T-helper 1 cell treated with Interleukin-12 subunit alpha and Interleukin-12 subunit beta and Interleukin-4 antibody, amounts not matched to agents 30 μg/mL and 1 μg/mL, for 36 hours (primary cell): ENCODE results near the gene PAQR7.

Experiments
- H3K27ac Mint-ChIP-seq: one replicate; pipeline ENCODE4 v1.8.0; 2021; ENCODE audit warnings: mild to moderate bottlenecking, mixed read lengths
- H3K27me3 Mint-ChIP-seq: one replicate; pipeline ENCODE4 v1.8.0; 2021; ENCODE audit warnings: low read depth, mixed read lengths
- H3K36me3 Mint-ChIP-seq: one replicate; pipeline ENCODE4 v1.8.0; 2021; ENCODE audit warnings: low read depth, mixed read lengths
- H3K4me1 Mint-ChIP-seq: one replicate; pipeline ENCODE4 v1.8.0; 2021; ENCODE audit warnings: low read depth, mixed read lengths
- H3K4me3 Mint-ChIP-seq: one replicate; pipeline ENCODE4 v1.8.0; 2021; ENCODE audit warnings: mild to moderate bottlenecking, moderate library complexity, mixed read lengths
- H3K9me3 Mint-ChIP-seq: one replicate; pipeline ENCODE4 v1.8.0; 2021; ENCODE audit warnings: mixed read lengths

The PAQR7 gene, protein sequence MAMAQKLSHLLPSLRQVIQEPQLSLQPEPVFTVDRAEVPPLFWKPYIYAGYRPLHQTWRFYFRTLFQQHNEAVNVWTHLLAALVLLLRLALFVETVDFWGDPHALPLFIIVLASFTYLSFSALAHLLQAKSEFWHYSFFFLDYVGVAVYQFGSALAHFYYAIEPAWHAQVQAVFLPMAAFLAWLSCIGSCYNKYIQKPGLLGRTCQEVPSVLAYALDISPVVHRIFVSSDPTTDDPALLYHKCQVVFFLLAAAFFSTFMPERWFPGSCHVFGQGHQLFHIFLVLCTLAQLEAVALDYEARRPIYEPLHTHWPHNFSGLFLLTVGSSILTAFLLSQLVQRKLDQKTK

DNA sequence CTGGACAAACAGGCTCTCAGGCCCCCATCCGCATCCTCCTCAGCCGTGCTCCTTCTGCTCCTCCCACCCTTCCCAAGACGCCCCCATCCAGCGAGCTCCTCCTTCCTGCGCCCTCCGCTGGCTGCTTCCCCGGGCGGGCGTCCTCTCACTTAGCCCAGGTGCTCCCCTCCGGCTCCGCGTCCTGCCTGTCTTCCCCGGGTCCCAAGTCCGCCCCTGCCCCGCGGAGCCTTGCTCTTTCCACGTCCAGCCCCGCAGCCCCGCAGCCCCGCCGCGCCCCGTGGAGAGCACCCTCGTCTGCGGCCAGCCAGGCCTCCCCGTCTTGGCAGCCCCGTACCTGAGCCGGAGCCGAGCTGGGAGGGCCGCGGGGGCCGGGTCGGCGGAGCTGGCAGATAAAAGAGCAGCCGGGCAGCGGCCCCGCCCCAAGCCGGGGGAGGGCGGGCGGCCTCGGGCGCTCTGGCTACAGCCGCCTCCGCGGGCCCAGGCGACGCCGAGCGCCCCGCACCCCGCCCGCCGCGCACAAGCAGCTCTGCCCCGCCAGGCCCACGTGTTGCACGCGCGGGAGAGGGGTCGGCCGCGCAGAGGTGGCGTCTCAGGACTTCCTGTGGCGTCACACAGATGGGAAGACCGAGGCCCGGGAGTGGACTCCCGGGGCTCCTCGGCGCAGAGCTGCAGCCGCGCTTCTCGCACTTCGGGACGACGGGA lies at the start of gene PAQR7:
Gene PAQR7 (minus strand): TSS at position 555 of the 702 bp plus-strand sequence. CDS start 11,869 bp downstream, outside the sequence.
- peak within 1 kb of the TSS; percentile 74 for H3K4me3 Mint-ChIP-seq
- peaks cover 18% of the 10 kb centered on the region for H3K27me3 Mint-ChIP-seq
- H3K27ac Mint-ChIP-seq, result no peak within 1 kb of the TSS
- no peaks in the 10 kb centered on the region for H3K9me3 Mint-ChIP-seq
- H3K36me3 Mint-ChIP-seq, result peaks cover 1% of the 10 kb centered on the region
- peaks cover 6% of the 10 kb centered on the region for H3K4me1 Mint-ChIP-seq

DNA sequence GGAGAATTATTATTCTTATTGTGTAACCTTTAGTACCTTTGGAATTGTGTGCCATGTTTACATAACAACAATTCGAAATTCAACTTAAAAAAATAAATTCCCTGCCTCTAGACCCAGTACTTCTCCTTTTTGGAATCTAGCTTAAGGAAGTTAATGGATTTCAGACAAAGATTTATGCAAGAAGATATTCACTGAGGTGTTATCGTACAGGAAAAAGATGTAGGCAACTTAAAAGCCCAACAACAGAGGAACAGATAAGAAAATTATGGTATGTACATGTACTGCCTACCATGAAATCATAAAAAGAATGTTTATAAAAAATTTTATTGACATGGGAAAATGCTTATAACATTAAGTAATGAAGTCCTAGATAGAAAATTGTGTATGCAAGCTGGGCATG lies 48.9 kb upstream of the PAQR7 start:
- H3K27ac Mint-ChIP-seq, result no peak overlapping the region
- no peaks in the 10 kb centered on the region for H3K36me3 Mint-ChIP-seq
- no peaks in the 10 kb centered on the region for H3K9me3 Mint-ChIP-seq
- H3K4me1 Mint-ChIP-seq, result peaks cover 11% of the 10 kb centered on the region
- H3K4me3 Mint-ChIP-seq, result no peak overlapping the region
- peaks cover 50% of the 10 kb centered on the region for H3K27me3 Mint-ChIP-seq

GRCh38 chr1:25922971-25923552 lies 47.6 kb upstream of the PAQR7 start:
- Mint-ChIP-seq H3K27ac (no peak overlapping the region), H3K4me3 (peak overlapping the region; percentile 53), H3K27me3 (peaks cover 50% of the 10 kb centered on the region), H3K4me1 (peaks cover 13% of the 10 kb centered on the region), H3K9me3 (no peaks in the 10 kb centered on the region), H3K36me3 (no peaks in the 10 kb centered on the region)

- Mint-ChIP-seq H3K27ac (no peak overlapping the region), H3K9me3 (no peaks in the 10 kb centered on the region), H3K27me3 (peaks cover 50% of the 10 kb centered on the region), H3K36me3 (peaks cover 3% of the 10 kb centered on the region), H3K4me1 (peaks cover 17% of the 10 kb centered on the region), H3K4me3 (peak overlapping the region; percentile 77)
Measured at GRCh38 chr1:25922056-25922970, 46.8 kb upstream of the PAQR7 start.

GRCh38 chr1:25918615-25919014 lies 43.1 kb upstream of the PAQR7 start:
- Mint-ChIP-seq H3K4me1 (peaks cover 19% of the 10 kb centered on the region), H3K36me3 (peaks cover 3% of the 10 kb centered on the region), H3K4me3 (no peak overlapping the region), H3K27me3 (peaks cover 19% of the 10 kb centered on the region), H3K9me3 (no peaks in the 10 kb centered on the region), H3K27ac (no peak overlapping the region)

GRCh38 chr1:25917996-25918395 lies 42.5 kb upstream of the PAQR7 start:
- Mint-ChIP-seq H3K4me3 (no peak overlapping the region), H3K27ac (peak overlapping the region; percentile 53), H3K9me3 (no peaks in the 10 kb centered on the region), H3K27me3 (peaks cover 13% of the 10 kb centered on the region), H3K4me1 (peaks cover 15% of the 10 kb centered on the region), H3K36me3 (peaks cover 3% of the 10 kb centered on the region)

DNA sequence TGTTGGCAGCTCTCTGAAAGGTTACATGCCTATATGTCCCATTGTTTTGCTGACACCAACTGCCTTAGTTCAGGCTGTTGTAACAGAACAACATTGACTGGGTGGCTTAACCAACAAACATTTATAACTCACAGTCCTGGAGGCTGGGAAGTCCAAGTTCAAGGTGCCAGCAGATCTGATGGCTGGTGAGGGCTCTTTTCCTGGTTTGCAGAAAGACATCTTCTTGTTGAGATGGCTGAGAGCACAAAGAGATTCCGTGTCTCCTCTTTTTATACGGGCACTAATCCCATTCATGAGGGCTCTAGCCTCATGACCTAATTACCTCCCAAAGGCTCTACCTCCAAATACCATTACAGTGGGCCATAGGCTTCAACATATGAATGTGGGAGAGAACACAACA lies 41.0 kb upstream of the PAQR7 start:
- Mint-ChIP-seq H3K4me3 (no peak overlapping the region), H3K36me3 (peaks cover 3% of the 10 kb centered on the region), H3K9me3 (no peaks in the 10 kb centered on the region), H3K4me1 (peaks cover 8% of the 10 kb centered on the region), H3K27me3 (peaks cover 4% of the 10 kb centered on the region), H3K27ac (no peak overlapping the region)

GRCh38 chr1:25914074-25914995 lies 38.8 kb upstream of the PAQR7 start:
- no peaks in the 10 kb centered on the region for H3K9me3 Mint-ChIP-seq
- H3K36me3 Mint-ChIP-seq, result peaks cover 3% of the 10 kb centered on the region
- no peak overlapping the region for H3K4me3 Mint-ChIP-seq
- H3K27me3 Mint-ChIP-seq, result peaks cover 7% of the 10 kb centered on the region
- no peak overlapping the region for H3K27ac Mint-ChIP-seq
- peaks cover 8% of the 10 kb centered on the region for H3K4me1 Mint-ChIP-seq

GRCh38 chr1:25913206-25913605 lies 37.7 kb upstream of the PAQR7 start:
- no peak overlapping the region for H3K27ac Mint-ChIP-seq
- H3K4me3 Mint-ChIP-seq, result no peak overlapping the region
- peaks cover 3% of the 10 kb centered on the region for H3K36me3 Mint-ChIP-seq
- H3K27me3 Mint-ChIP-seq, result peaks cover 15% of the 10 kb centered on the region
- H3K9me3 Mint-ChIP-seq, result no peaks in the 10 kb centered on the region
- peaks cover 8% of the 10 kb centered on the region for H3K4me1 Mint-ChIP-seq

DNA sequence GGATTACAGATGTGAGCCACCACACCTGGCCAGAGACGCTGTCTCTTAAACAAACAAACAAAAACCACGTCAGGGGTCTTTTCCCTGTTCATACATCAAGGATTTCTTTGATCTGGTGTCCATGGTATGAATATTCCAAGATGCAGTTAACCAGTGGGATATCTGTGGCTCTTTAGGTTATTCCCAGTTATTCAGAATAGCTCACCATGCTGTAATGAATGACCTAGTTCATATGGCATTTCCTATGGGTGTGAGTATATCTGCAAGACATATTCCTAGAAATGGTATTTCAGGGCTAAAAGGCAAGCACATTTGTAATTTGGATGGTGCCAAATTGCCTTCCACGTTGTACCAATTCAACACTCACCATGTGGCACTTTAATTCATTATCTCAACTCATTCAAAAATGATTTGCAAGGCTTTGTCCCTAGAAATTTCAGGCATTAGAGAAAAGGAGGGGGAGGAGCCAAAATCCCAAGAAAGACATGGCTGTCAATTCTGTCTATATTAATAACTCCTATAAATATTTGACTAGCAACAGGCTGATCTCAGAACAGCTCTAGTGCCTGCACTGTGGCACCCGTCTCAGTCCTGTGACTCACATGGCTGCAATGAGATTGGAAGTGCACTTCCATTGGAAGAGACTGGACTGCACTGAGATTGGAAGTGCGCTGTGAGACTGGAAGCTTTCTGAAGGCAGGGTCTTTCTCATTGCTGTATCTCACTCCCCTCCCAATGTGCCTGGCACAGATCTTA lies 36.7 kb upstream of the PAQR7 start:
- H3K4me1 Mint-ChIP-seq, result peaks cover 5% of the 10 kb centered on the region
- no peak overlapping the region for H3K27ac Mint-ChIP-seq
- no peaks in the 10 kb centered on the region for H3K9me3 Mint-ChIP-seq
- peaks cover 25% of the 10 kb centered on the region for H3K27me3 Mint-ChIP-seq
- no peaks in the 10 kb centered on the region for H3K36me3 Mint-ChIP-seq
- H3K4me3 Mint-ChIP-seq, result no peak overlapping the region

DNA sequence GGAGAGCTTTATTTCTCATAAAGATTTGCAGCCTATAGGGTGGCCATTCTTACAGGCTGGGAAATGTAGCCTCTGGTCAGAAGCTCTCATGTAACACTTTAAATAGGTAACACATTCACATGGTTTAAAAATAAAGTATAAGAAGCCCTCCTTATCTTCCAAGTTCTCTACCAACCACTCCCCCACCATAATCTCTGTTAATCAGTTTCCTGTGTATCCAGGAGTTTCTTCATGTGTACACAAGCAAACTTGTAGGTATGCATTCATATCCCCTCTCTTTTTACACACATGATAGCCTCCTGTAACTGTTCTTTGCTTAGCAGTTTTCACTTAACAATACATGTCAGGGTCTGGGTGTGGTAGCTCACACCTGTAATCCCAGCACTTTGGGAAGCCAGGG lies 35.7 kb upstream of the PAQR7 start:
- Mint-ChIP-seq H3K36me3 (no peaks in the 10 kb centered on the region), H3K4me1 (peaks cover 7% of the 10 kb centered on the region), H3K9me3 (no peaks in the 10 kb centered on the region), H3K4me3 (no peak overlapping the region), H3K27ac (no peak overlapping the region), H3K27me3 (peaks cover 30% of the 10 kb centered on the region)

DNA sequence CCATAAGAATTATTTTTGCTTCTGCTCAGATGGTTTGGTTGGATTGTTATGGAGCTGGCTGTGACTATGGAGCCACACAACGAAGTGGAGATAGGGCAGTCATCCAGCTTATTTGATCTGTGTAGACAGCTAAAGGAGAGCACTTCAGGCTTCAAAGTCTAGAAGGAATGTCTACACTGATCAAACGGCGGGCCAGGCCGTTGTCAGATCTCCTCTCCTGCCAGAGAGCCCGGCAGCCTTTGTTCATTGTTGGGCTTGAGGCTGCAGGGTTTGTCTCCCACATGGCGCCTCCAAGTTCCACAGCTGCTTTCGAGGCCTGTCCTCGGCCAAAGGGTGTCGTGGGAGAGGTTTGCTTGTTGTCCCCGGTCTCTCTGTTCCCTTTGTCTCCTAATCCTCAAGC lies 33.5 kb upstream of the PAQR7 start:
- Mint-ChIP-seq H3K4me3 (no peak overlapping the region), H3K27me3 (peaks cover 30% of the 10 kb centered on the region), H3K4me1 (peaks cover 16% of the 10 kb centered on the region), H3K27ac (no peak overlapping the region), H3K9me3 (no peaks in the 10 kb centered on the region), H3K36me3 (peaks cover 7% of the 10 kb centered on the region)

DNA sequence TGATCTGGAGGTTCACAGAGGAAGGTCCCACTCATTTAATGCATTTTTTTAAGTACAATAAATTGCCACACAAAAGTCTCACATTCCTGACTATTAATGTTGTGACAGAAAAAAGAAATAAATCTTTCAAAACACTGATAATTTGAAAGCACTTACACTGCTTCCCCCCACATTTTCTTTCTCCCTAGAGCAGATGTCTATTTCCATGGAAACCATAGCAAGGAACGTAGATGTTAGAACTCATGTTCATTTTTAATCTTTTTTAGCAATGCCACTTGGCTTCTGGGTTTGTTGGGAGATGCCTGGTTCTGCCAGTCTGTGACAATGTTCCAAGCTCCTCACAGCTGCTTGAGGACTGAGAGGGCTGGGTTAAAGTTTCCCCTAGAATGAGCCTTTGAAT lies 32.7 kb upstream of the PAQR7 start:
- peaks cover 30% of the 10 kb centered on the region for H3K27me3 Mint-ChIP-seq
- H3K36me3 Mint-ChIP-seq, result peaks cover 14% of the 10 kb centered on the region
- H3K4me3 Mint-ChIP-seq, result no peak overlapping the region
- H3K4me1 Mint-ChIP-seq, result peaks cover 23% of the 10 kb centered on the region
- no peak overlapping the region for H3K27ac Mint-ChIP-seq
- no peaks in the 10 kb centered on the region for H3K9me3 Mint-ChIP-seq
